Skin epidermis (tissue), 12 donors: ENCODE data around the gene MIAT.
A peak's percentile ranks its signal among the peaks of the same experiment; 100 is the strongest.

Source experiments
- H3K27ac ChIP-seq, 21 experiments: fragments of 200-600 bp; sonication (generic) in 11 of 21; one replicate each; pipeline ENCODE4 v1.5.0; 2020; ENCODE audit warnings: mild to moderate bottlenecking in 3 of 21, inconsistent platforms in 2 of 21, moderate library complexity in 2 of 21
- H3K4me3 ChIP-seq, 7 experiments: fragments of 200-600 bp; sonication (generic) in 2 of 7; one replicate each; pipeline ENCODE4 v1.5.0; 2020; ENCODE audit warnings: inconsistent platforms in 2 of 7, mild to moderate bottlenecking in 2 of 7, moderate library complexity in 1 of 7

Gene MIAT

GRCh38 chr22:26629988-26630761, 27.2 kb upstream of the MIAT start:
- H3K27ac ChIP-seq, result no peak overlapping the region
- H3K4me3 ChIP-seq, result no peak overlapping the region

GRCh38 chr22:26631282-26631681, 26.1 kb upstream of the MIAT start:
- Histone ChIP-seq H3K27ac (no peak overlapping the region), H3K4me3 (no peak overlapping the region)

- Histone ChIP-seq H3K27ac (peak overlapping the region in 2 of 21 experiments; percentile 43 to 46), H3K4me3 (no peak overlapping the region)
Measured at GRCh38 chr22:26632422-26633155, 24.8 kb upstream of the MIAT start.

- Histone ChIP-seq H3K27ac (no peak overlapping the region), H3K4me3 (no peak overlapping the region)
Measured at GRCh38 chr22:26634189-26634588, 23.2 kb upstream of the MIAT start.

- H3K27ac ChIP-seq, result no peak overlapping the region
- H3K4me3 ChIP-seq, result no peak overlapping the region
Measured at GRCh38 chr22:26635117-26635516, 22.3 kb upstream of the MIAT start.

GRCh38 chr22:26636296-26636695, 21.1 kb upstream of the MIAT start:
- Histone ChIP-seq H3K4me3 (no peak overlapping the region), H3K27ac (no peak overlapping the region)

- H3K27ac ChIP-seq, result peak overlapping the region in 14 of 21 experiments; percentile 11 to 92 (median 52)
- no peak overlapping the region for H3K4me3 ChIP-seq
Measured at GRCh38 chr22:26642465-26643417, 14.6 kb upstream of the MIAT start.

GRCh38 chr22:26643418-26644100, 13.8 kb upstream of the MIAT start:
- Histone ChIP-seq H3K4me3 (no peak overlapping the region), H3K27ac (peak overlapping the region in 9 of 21 experiments; percentile 11 to 92 (median 68))

GRCh38 chr22:26646158-26646557, 11.2 kb upstream of the MIAT start:
- Histone ChIP-seq H3K27ac (peak overlapping the region in 2 of 21 experiments; percentile 14 to 17), H3K4me3 (no peak overlapping the region)

- Histone ChIP-seq H3K4me3 (no peak overlapping the region), H3K27ac (peak overlapping the region in 6 of 21 experiments; percentile 22 to 86 (median 44))
Measured at GRCh38 chr22:26648011-26648497, 9.3 kb upstream of the MIAT start.

- H3K4me3 ChIP-seq, result no peak overlapping the region
- H3K27ac ChIP-seq, result peak overlapping the region in 4 of 21 experiments; percentile 35 to 86 (median 60)
Measured at GRCh38 chr22:26648528-26649388, 8.6 kb upstream of the MIAT start.

GRCh38 chr22:26650722-26651421, 6.5 kb upstream of the MIAT start:
- Histone ChIP-seq H3K27ac (no peak overlapping the region), H3K4me3 (no peak overlapping the region)

- Histone ChIP-seq H3K27ac (no peak overlapping the region), H3K4me3 (no peak overlapping the region)
Measured at GRCh38 chr22:26651815-26652214, 5.6 kb upstream of the MIAT start.

GRCh38 chr22:26658161-26658560, 773 bp downstream of the MIAT start:
- Histone ChIP-seq H3K4me3 (peak overlapping the region; percentile 28 to 39 (median 31)), H3K27ac (peak overlapping the region in 7 of 21 experiments; percentile 16 to 76 (median 49))

- H3K27ac ChIP-seq, result peak overlapping the region in 8 of 21 experiments; percentile 16 to 76 (median 43)
- H3K4me3 ChIP-seq, result peak overlapping the region; percentile 15 to 39 (median 31)
Measured at GRCh38 chr22:26658671-26659478, 1.5 kb downstream of the MIAT start.

- Histone ChIP-seq H3K27ac (no peak overlapping the region), H3K4me3 (no peak overlapping the region)
Measured at GRCh38 chr22:26660356-26660755, 3.0 kb downstream of the MIAT start.
